HL-60/S4 treated with phorbol 12-myristate 13-acetate at 8.2 ng/mL for 4 days and 3 days (cell line): ENCODE measurements around the gene TRPM8.
"Not testable (repeated sequence)": the region's sequence is repeated elsewhere in the genome, so short reads cannot be mapped to it uniquely, and the experiment has no call there.

Experiments
- in situ Hi-C: fragments of 300-500 bp; cut with MboI; formaldehyde crosslinking; loops from 2 replicates; pipeline ENCODE4 v1.15.0; 2022; ENCODE audit warnings: low sequenced_read_pairs

Gene TRPM8

DNA sequence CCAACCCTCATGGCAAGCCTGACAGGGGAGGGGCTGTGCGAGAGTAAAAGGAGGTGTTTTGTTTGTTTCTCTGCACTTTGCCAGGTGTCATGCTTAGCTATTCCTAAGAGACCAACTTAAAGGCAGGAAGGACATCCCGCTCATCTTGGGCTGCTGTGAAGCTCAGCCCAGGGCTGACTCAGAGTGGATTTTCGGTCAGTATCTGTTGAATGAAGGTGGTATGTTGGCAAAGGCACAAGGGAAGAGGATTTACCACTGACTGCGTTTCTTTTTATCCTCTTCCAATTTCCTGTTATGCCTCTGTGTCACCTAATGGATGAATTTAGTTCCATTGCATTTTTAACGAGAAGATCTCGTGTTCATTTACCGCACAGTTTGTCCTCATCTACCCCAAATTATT is 18.9 kb downstream of the TRPM8 start:
- in situ Hi-C loops, result no loop called here

DNA sequence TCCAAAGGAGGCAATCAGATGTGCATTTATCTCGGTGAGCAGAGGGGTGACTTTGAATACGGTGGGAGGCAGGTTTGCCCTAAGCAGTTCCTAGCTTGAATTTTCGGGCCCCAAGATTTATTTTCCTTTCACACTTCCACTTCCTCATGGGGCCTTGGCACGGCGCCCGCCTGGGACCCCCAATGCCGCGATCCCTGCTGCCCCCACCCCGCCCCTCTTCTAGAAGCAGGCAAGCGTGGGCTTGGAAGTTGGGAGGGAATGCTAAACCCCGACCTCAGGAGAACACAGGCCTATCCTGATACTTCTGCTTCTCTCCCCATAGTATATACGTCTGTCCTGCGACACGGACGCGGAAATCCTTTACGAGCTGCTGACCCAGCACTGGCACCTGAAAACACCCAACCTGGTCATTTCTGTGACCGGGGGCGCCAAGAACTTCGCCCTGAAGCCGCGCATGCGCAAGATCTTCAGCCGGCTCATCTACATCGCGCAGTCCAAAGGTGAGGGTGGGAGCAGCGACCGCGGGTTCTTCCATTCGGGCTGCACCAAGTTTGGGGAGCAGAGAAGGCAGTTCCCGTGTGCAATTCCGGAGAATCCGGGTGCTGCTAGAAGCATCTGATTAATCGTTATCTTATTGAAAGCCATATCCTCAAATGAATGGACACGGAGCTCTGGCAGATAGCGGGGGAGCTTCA is 21.6 kb downstream of the TRPM8 start:
- in situ Hi-C loops, result no loop called here

DNA sequence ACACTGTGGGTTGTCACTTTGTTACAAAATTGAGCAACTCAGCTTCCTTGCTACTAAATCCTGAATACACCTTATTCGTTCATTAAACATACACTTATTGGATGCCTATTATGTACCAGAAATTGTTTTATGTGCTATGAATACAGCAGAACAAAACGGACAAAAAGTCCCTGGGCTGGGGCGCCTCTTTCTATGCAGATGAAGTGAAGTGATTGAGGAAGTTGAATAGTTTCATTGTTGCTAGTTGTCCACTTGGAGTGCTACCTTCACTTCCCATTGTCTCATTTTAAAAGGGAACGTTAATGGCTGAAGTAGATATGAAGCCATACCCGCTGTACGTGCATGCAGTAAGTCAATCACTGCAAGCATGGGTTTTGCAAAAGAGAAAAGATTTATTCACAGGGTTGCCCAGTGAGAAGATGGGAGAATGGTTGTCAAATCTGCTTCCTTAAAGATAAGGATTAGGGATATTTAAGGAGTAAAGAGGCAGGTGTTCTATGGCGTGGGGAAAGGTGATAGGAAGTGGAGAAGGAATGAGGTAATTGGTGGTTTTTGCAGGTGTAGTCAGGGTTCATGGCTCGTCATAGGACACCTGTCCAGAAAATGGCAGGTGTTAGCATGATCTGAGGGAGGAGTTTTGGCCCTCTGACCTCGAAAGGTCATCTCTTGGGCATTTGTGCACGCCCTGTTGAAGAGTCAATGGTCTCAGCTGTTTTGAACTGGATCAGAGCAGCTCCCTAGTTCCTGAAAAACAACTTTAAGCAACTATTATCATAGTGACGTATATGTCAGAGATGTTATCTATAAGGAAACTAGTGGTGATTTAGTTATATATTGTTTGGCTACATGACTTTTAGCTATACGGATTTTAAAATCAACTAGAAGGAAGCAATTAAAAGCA is 23.5 kb downstream of the TRPM8 start:
- in situ Hi-C loops, result no loop called here

DNA sequence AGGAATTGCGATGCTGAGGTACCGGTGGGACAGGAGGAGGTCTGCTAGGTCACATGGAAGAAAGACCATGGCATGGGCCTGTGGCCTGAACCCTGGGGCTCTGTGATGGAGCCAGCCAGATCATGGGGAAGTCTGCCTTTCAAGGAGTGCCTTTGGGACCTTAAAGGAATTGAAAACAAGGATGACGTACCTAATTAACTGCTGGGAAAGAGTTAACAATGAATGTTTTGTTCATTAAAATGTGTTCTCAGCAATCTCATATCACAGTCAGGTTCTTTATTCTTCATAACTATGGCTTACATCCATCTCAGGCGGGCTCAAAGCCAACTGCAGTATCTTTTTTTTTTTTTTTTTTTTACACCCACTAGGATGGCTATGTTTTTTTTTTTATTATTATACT is 25.6 kb downstream of the TRPM8 start:
- in situ Hi-C loops, result no loop called here

DNA sequence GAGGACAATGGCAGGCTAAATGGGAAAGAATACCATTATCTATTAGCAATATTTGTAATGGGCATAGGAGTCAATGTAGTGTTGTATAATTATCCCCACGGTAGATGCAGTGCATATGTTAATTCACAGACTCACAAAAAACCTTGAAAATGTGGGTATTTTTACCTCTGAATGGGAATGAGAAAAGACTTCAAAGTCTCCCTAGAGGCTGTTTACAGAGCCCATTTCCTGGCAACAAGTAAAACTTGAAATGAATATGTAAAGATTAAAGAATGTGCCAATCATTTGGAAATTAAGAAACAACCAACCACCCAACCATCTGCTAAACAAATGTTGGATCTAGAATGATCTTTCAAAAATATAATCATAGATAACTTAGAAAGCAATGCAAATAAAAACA is 27.1 kb downstream of the TRPM8 start:
- in situ Hi-C loops, result no loop called here

DNA sequence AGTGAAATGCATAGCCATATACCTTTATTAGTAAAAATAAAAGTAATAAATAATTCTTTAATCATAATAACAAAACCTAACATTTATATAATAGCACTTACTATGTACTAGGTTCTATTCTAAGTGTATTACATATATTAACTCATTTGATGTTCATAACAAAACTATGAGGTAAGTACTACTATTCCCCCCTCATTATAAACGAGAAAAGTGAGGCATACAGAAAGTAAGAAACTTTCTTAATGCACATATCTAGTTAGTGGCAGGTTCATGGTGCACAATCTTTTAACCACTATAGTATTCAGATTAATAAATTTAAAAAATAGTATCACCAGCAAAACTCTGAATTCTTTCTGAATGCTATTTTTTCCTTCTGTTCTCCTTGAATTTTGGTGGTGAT is 27.5 kb downstream of the TRPM8 start:
- in situ Hi-C loops, result no loop called here

DNA sequence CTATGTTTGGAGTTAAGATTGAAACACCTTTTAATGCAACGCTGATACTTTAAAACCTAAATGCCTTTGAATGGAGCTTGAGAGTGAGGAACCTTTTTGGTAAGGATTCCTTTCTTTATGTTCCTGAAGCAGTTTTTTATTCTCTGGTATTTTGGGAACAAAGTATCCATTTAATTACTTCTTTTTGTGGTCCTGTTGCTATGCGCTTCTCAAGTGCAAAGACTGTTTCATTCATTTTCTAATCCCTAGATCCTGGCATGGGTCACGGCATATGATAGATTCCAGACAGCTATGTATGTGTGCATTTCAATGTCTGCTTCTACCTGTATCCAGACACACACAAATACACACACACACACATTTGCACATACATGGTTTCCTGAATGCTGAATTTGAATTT is 28.0 kb downstream of the TRPM8 start:
- in situ Hi-C loops, result no loop called here

DNA sequence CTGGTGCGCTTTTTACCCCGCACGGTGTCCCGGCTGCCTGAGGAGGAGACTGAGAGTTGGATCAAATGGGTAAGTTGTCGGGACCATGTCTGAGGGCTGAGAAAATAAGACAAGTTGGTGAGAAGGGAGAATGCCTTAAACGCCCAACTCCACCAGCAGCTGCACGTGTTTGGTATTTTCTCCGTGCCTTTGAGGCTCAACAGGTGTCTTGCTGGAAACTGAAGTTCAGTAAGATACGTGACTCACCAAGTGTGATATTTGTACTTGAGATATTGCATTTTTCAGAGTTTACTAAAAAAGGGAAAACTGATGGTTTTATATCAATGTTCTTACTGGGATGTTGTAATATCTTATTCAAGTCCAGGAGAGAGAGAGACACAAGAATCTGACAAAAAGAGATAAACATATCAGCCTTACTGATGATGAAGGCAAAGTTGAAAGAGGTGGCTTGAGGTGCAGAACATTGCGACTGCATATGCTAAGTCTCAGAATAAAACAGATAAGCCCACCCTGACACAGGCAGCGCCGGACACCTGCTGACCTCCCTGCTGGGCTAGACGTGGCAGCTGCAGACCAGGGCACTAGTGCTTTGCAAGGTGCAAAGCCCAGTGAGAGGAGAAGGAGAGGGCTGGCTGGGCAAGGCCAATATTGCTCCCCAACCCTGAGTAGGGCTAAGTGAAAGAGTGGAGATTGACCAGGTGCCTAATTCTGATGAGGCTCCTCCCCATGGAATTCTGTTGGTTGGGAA is 33.1 kb downstream of the TRPM8 start:
- in situ Hi-C loops, result no loop called here

DNA sequence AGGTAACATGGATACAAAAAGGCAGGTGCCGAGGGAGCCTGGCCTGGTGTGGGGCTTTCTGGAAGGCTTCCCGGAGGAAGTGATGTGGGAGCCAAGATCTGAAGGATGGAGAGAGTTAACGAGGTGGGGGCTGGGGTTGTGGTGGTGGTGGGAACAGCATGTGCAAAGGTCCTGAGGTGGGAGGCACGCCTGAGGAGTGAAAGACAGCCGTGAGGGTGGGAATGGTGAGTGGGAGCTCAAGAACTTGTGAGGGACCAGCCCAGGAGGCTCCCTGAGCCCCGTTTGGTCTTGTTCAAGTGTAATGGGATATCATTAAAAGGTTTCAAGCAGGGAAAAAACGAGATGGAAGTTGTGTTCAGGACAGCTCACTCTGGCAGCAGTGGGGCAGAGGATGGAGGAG is 35.2 kb downstream of the TRPM8 start:
- in situ Hi-C loops, result no loop called here

DNA sequence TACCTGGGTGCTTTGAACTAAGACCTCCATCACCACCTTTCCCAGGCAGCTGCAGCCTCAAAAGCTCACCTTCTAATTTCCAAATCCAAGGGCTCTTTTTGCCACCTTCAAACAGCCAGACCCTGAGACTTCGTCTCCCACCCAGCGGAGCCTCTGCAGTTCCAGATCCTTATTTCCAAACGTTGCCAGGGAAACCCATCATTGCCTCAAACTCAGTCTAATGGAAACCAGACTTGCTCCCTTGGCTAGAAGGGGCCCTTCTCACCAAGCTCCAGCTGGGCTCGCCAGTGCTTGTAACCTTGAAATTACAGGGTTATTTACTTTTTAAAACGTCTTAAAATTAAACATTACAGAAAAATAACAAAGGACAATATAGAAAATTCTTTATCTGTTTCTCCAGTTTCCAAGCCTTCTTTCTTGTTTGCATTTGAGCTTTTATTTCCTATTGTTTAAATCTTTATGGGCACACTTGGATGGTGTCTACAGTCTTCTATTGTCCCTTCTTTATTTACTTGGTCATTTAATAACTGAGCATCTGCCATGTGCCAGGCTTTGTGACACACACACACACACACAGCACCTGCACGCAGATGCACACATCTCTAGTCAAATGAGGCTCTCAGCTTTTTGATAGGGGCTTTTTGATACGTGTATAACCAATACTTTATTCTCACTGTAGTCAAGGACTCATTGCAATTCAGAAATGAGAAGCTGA is 36.1 kb downstream of the TRPM8 start:
- in situ Hi-C loops, result no loop called here

DNA sequence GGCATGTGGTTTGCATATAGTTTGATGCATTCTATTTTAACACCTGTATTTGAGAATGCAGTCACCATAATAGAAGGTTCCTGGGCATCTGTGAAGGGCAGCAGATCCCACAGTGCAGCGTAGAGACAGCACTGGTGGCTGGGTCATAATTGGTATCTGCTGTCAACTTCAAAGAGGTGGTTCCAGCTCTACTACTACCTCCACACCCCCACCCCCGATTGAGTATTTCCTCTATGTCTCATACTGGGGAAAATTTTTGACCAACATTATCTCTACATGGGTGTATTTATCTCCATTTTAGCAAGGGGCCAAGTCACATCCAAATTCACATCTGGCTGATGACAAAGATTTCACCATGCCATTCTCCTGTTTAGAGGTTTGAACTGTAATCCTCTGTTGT is 43.0 kb downstream of the TRPM8 start:
- in situ Hi-C loops, result no loop called here

DNA sequence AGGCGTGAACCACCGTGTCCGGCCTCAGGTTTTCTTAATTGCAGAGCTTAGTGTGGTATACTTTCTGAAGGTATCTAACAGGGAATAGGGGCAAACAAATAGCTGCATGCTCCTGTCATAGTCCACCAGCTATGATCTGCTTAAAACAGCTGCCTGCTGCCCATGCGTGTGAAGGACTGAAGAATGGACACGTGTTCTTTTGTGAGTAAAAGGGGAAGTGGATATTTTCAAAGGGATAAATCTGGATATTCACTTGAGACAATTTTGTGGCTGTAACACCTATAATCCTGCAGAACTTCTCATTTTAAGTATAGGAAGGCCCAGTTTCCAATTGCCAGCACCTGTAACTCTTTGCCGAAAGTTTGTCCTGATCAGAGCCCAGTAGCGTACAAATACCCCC is 44.7 kb downstream of the TRPM8 start:
- in situ Hi-C loops, result no loop called here

DNA sequence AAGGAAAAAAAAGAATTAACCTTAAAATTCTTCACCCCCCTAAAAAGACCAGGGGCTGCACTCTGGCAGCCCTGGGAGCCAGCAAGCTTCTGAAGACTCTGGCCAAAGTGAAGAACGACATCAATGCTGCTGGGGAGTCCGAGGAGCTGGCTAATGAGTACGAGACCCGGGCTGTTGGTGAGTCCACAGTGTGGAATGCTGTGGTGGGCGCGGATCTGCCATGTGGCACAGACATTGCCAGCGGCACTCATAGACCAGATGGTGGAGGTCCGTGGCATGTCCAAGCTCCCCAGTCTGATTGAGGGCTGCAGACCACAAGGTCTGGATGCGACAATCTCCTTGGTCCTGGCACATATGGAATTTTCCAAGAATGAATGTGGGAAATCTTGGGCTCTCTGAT is 47.4 kb downstream of the TRPM8 start:
- in situ Hi-C loops, result no loop called here

DNA sequence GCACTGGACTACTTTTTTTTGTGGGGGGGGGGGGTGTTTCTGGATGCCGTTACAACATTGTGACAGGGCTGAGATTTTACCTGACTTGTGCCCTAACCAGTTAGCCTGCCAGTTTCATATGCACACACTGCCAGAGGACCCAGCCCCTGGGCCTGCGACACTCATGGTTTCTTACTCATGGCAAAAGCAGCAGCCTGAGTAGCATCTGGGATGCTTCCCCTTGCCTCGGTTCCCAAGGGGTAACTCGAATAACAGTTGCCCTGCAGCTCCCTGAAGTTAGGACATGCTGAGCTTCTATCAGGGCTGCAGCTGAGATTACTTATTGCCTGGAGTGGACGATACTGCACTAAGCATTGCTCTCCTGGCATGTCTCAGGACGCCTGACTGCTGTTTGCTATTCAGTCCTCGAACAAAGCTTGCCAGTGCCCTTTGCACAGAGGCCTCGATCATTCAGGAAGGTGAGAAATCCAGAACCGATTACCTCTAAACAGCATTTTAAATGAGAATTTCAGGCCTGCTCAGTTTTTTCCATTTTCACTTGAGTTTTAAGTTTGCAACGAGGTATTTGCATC is 47.9 kb downstream of the TRPM8 start:
- in situ Hi-C loops, result no loop called here

DNA sequence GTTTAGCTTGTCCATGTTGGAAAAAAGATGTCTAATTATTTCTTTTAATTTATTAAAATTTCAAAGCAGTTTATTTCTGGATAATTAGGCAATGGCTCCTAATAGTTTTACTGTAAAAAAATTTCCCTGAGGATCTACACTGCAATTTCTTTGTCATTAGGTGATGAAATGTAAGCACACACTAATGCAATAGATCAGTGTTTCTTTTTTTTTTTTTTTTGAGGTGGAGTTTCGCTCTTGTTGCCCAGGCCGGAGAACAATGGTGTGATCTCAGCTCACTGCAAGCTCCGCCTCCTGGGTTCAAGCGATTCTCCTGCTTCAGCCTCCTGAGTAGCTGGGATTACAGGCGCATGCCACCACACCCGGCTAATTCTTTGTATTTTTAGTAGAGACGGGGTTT is 48.5 kb downstream of the TRPM8 start:
- in situ Hi-C loops, result not testable (repeated sequence)

DNA sequence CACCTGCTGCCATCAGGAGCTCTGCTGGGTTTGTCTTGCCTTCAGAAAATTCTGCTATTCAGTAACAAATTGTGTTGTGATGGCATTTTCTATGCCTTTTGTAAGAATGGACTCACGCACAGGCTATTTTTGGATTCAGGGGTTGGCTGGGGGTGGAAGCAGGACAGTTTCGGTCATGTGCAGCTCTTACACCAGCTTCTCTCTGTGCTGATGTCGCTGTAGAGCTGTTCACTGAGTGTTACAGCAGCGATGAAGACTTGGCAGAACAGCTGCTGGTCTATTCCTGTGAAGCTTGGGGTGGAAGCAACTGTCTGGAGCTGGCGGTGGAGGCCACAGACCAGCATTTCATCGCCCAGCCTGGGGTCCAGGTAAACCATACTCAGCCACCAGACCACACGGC is 49.2 kb downstream of the TRPM8 start:
- in situ Hi-C loops, result no loop called here

DNA sequence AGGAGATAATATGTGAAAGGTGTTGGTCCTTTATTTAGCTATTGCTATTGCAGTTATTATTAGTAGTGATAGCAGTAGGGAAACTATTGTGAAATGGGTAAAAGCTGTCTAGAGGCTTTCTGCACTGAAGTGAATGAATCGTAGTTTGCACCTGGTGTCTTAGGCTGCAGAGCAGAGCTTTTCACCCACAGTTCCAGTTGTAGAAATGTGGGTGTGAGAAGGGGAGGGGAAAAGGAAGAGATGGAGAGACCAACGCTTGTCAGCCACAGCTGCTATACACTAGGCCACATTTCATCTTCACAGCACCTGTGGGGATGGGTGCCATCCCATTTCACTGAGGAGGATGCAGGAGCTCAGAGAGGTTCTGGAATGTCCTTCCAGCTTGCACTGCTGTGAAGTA is 50.0 kb downstream of the TRPM8 start:
- in situ Hi-C loops, result no loop called here

DNA sequence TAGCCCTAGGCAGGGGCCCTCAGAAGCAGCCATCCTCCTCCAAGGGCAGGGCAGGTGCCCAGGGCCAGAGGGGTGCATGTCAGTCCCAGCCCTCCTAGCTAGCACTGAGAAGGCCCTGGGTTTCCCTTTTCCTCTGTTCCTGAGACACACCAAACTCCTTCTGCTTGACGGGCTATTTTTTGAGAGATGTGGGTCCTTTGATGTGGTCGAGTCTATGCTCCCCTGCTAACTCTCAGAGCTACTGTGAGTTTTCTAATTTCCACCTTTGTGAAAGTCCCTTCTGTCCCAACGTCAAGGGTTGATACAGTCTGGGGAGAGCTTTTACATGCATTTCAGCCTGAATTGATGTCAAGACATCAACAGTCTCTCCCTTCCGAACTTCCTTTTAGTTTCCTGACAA is 51.4 kb downstream of the TRPM8 start:
- in situ Hi-C loops, result no loop called here

DNA sequence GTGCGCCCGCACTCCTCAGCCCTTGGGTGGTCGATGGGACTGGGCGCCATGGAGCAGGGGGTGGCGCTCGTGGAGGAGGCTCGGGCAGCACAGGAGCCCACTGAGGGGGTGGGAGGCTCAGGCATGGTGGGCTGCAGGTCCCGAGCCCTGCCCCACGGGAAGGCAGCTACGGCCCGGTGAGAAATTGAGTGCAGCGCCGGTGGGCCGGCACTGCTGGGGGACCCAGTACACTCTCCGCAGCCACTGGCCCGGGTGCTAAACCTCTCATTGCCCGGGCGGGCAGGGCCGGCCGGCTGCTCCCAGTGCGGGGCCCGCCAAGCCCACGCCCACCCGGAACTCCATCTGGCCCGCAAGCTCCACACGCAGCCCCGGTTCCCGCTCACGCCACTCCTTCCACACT is 55.3 kb downstream of the TRPM8 start:
- in situ Hi-C loops, result not testable (repeated sequence)

DNA sequence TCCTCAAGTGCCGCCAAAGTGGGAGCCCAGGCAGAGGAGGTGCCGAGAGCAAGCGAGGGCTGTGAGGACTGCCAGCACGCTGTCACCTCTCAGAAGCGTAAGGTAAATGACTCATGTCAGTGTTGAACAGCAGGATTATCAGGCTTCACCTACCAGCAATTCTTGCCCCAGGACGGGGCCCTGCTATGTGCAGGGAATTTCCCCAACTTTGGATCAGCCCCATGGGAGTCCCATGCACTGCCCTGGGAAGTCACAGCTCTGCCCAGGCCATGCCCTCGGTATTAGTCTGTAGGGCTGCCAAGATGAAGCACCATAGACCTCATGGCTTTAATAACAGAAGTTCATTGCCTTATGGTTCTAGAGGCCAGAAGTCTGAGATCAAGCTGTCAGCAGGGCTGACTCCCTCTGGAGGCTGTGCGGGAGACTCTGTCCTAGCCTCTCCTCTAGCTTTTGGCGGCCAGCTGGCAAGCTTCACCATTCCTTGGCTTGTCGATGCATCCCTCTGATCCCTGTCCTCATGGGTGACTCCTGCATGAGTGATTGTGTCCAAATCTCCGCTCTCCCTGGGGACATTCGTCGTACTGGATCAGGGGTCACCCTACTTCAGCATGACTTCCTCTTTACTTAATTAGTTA is 55.9 kb downstream of the TRPM8 start:
- in situ Hi-C loops, result no loop called here
